ENCODE results near the gene LRRC61.
"Not testable (repeated sequence)": the region's sequence is repeated elsewhere in the genome, so short reads cannot be mapped to it uniquely, and the experiment has no call there.

DNA sequence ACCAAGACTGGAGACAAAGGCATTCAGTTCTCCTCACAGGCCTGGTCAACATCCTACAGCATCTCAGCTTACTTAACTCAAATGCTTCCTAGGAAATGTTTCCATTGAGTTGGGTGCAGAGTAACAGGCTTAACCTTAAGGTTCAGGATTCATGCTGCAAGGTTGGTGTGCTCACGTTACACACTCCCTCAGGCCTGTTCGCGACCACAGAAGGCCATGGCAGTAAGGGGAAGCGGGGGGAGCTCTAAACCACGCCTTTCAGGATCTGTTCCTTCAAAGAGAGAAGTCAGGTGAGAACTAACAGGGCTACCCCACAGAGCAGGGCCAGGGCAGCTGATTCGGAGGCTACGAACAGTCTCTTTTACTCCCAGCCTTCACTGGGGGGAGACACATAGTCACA lies 35.3 kb upstream of the LRRC61 start:
- not testable (repeated sequence) for TF ChIP-seq POLR2A, POLR2AphosphoS5, CTCF (IDR thresholded peaks at IDR 0.05)

Data from prostate gland (tissue), 2 donors.